COLO829 (cell line): ENCODE data around the gene GRID2IP.

Source experiments
- DNase-seq: peaks from one replicate; pipeline ENCODE4 v3.0.0; 2012; ENCODE audit warnings: low spot score

GRID2IP gene

GRCh38 chr7:6562106-6562505 is 10.8 kb upstream of the GRID2IP start:
- no peak for DNase-seq

GRCh38 chr7:6559896-6560295 is 8.6 kb upstream of the GRID2IP start:
- DNase-seq: no peak

GRCh38 chr7:6558837-6559236 is 7.6 kb upstream of the GRID2IP start:
- peak; percentile 73 for DNase-seq

GRCh38 chr7:6556196-6556595 is 4.9 kb upstream of the GRID2IP start:
- no peak for DNase-seq

- DNase-seq: no peak
These were observed 3.6 kb upstream of the GRID2IP start for GRCh38 chr7:6554848-6555247.

GRCh38 chr7:6553448-6554044 is 2.3 kb upstream of the GRID2IP start:
- no peak for DNase-seq

- no peak for DNase-seq
These were observed 3.9 kb downstream of the GRID2IP start for GRCh38 chr7:6547400-6547799.

- DNase-seq: no peak
These were observed 4.6 kb downstream of the GRID2IP start for GRCh38 chr7:6546498-6547251.

- DNase-seq: no peak
These were observed 5.7 kb downstream of the GRID2IP start for GRCh38 chr7:6545398-6546126.

GRCh38 chr7:6542368-6542767 is 8.9 kb downstream of the GRID2IP start:
- DNase-seq: no peak

- no peak for DNase-seq
These were observed 14.7 kb downstream of the GRID2IP start for GRCh38 chr7:6536262-6537260.

GRCh38 chr7:6533893-6534495 is 17.3 kb downstream of the GRID2IP start:
- no peak for DNase-seq

GRCh38 chr7:6532516-6532915 is 18.7 kb downstream of the GRID2IP start:
- DNase-seq: no peak

GRCh38 chr7:6531492-6532279 is 19.6 kb downstream of the GRID2IP start:
- no peak for DNase-seq

- DNase-seq: no peak
These were observed 20.4 kb downstream of the GRID2IP start for GRCh38 chr7:6530626-6531491.

- no peak for DNase-seq
These were observed 21.6 kb downstream of the GRID2IP start for GRCh38 chr7:6529643-6530042.

- DNase-seq: no peak
These were observed 22.7 kb downstream of the GRID2IP start for GRCh38 chr7:6528401-6529130.

- no peak for DNase-seq
These were observed 24.3 kb downstream of the GRID2IP start for GRCh38 chr7:6526997-6527378.
